K562 (cell line): ENCODE measurements around the gene MRPL55. TPM values are rescaled to one million over a fixed set of nuclear protein-coding genes. Genes with fewer than 3 reads are reported as not detected.

ENCODE experiments used
- BRD4 ChIP-seq: fragments of 200-600 bp; sonication (generic); IDR thresholded peaks from 2 replicates; pipeline ENCODE4 v1.6.1; 2017; ENCODE audit warnings: inconsistent platforms
- CBFA2T3 ChIP-seq: fragments of 450-650 bp; IDR thresholded peaks from 2 replicates; pipeline ENCODE4 v1.6.1; 2017
- CBX8 ChIP-seq: fragments of 200-600 bp; sonication (generic); IDR thresholded peaks from 2 replicates; pipeline ENCODE4 v1.6.1; 2012; ENCODE audit warnings: borderline replicate concordance, mixed run types, low read depth, mild to moderate bottlenecking, moderate library complexity, mixed read lengths, low read length, control low read depth, inconsistent platforms; ENCODE audit not compliant: poor library complexity, severe bottlenecking; ENCODE audit errors: extremely low read depth
- CREB1 ChIP-seq, 2 experiments: sonication (generic) in 1 of 2; formaldehyde crosslinking in 1 of 2; IDR thresholded peaks; 2 replicates each; pipeline versions ENCODE4 v1.6.1 to v1.8.0; 2012 to 2022; ENCODE audit warnings: inconsistent platforms in 1 of 2, mild to moderate bottlenecking in 1 of 2, missing genetic modification reagents in 1 of 2, moderate library complexity in 1 of 2
- ETV1 ChIP-seq: fragments of 450-650 bp; conservative IDR thresholded peaks from 2 replicates; pipeline ENCODE4 v1.6.1; 2016; ENCODE audit warnings: missing genetic modification characterization, control low read depth, low read depth, missing compliant biosample characterization
- ETV6 ChIP-seq, 3 experiments: fragments of 150-350 bp in 1 of 3; sonication (generic) in 1 of 3; formaldehyde crosslinking in 1 of 3; IDR thresholded peaks; 2 replicates each; pipeline versions ENCODE4 v1.6.1 to v1.8.0; 2014 to 2022; ENCODE audit warnings: borderline replicate concordance in 2 of 3, low read depth in 2 of 3, antibody characterized with exemption in 1 of 3, low read length in 1 of 3, mild to moderate bottlenecking in 1 of 3, missing genetic modification reagents in 1 of 3
- FIP1L1 ChIP-seq: fragments of 200-400 bp; formaldehyde crosslinking; IDR thresholded peaks from 2 replicates; pipeline ENCODE4 v1.6.1; 2018; ENCODE audit warnings: mild to moderate bottlenecking, low read depth, low read length; ENCODE audit not compliant: poor library complexity, severe bottlenecking
- FOXK2 ChIP-seq, 2 experiments: fragments of 450-650 bp; IDR thresholded peaks in 1 of 2; conservative IDR thresholded peaks in 1 of 2; 2 replicates each; pipeline ENCODE4 v1.6.1; 2016; ENCODE audit warnings: low read depth in 2 of 2, mild to moderate bottlenecking in 1 of 2
- HMG20B ChIP-seq: fragments of 250-450 bp; sonication (Bioruptor Pico); IDR thresholded peaks from 2 replicates; pipeline ENCODE4 v1.5.0; 2021; ENCODE audit warnings: mild to moderate bottlenecking
- LARP7 ChIP-seq: fragments of 450-650 bp; IDR thresholded peaks from 2 replicates; pipeline ENCODE4 v1.6.1; 2016
- MAFK ChIP-seq: IDR thresholded peaks from 2 replicates; pipeline ENCODE4 v1.6.1; 2011; ENCODE audit warnings: low read length, improper control_type of control experiment
- MTA3 ChIP-seq: fragments of 450-650 bp; formaldehyde crosslinking; IDR thresholded peaks from 2 replicates; pipeline ENCODE4 v1.6.1; 2017; ENCODE audit warnings: mild to moderate bottlenecking, borderline replicate concordance
- RUNX1 ChIP-seq: sonication (generic); IDR thresholded peaks from 2 replicates; pipeline ENCODE4 v1.6.1; 2016; ENCODE audit warnings: antibody characterized with exemption, low read depth
- SREBF2 ChIP-seq: sonication (generic); formaldehyde crosslinking; IDR thresholded peaks from 2 replicates; pipeline ENCODE4 v1.4.0; 2020; ENCODE audit warnings: mild to moderate bottlenecking, missing genetic modification reagents
- TAL1 ChIP-seq: fragments of 450-650 bp; IDR thresholded peaks from 2 replicates; pipeline ENCODE4 v1.6.1; 2016; ENCODE audit warnings: mild to moderate bottlenecking
- TEAD4 ChIP-seq, 2 experiments: sonication (generic) in 1 of 2; formaldehyde crosslinking in 1 of 2; IDR thresholded peaks; 2 replicates each; pipeline versions ENCODE4 v1.6.1 to v1.8.0; 2012 to 2022; ENCODE audit warnings: borderline replicate concordance in 1 of 2, inconsistent platforms in 1 of 2, low read length in 1 of 2, mild to moderate bottlenecking in 1 of 2, missing genetic modification reagents in 1 of 2
- ZNF165 ChIP-seq: fragments of 250-450 bp; sonication (Bioruptor Pico); IDR thresholded peaks from 2 replicates; pipeline ENCODE4 v1.4.0; 2020; ENCODE audit warnings: borderline replicate concordance
- ZNF717 ChIP-seq: fragments of 250-450 bp; sonication (Bioruptor Pico); IDR thresholded peaks from 2 replicates; pipeline ENCODE4 v1.5.0; 2021
- polyA plus RNA-seq, 8 experiments: library from polyadenylated mRNA; depleted of rRNA in 4 of 8; stranded (reverse) in 5 of 8; unstranded in 3 of 8; fragments of >200 nt; fragmentation: Nextera tagmentation in 2 of 8; fragmentation: Illumina TruSeq in 1 of 8; extraction: Ambion mirVana in 2 of 8; extraction: Trizol in 1 of 8; gene quantifications; 2 replicates each; pipeline versions ENCODE4 v1.2.1 to v1.2.3, GENCODE V29; 2011 to 2014; ENCODE audit warnings: inconsistent platforms in 1 of 8, missing spikeins in 1 of 8
- total RNA-seq, 7 experiments: library from RNA; depleted of rRNA in 6 of 7; stranded (reverse); fragments of >200 nt in 6 of 7; fragmentation: Illumina TruSeq in 2 of 7; extraction: Trizol in 2 of 7; gene quantifications; 2 replicates each; pipeline versions ENCODE4 v1.2.1 to v1.2.3, GENCODE V29; 2011 to 2021; ENCODE audit warnings: low replicate concordance in 1 of 7
- TF ChIP-seq, protein P1 (sequence below): fragments of 450-650 bp; formaldehyde crosslinking; IDR thresholded peaks from 2 replicates; pipeline ENCODE4 v1.4.0; 2020; ENCODE audit warnings: mild to moderate bottlenecking, moderate library complexity
- TF ChIP-seq, protein P2 (sequence below), 2 experiments: fragments of 450-650 bp in 1 of 2; sonication (generic) in 1 of 2; formaldehyde crosslinking in 1 of 2; IDR thresholded peaks in 1 of 2; conservative IDR thresholded peaks in 1 of 2; 2 replicates each; pipeline versions ENCODE4 v1.6.1 to v1.8.1; 2016 to 2023; ENCODE audit warnings: mild to moderate bottlenecking in 2 of 2, moderate library complexity in 2 of 2, inconsistent platforms in 1 of 2, missing genetic modification reagents in 1 of 2
- TF ChIP-seq, protein P3 (sequence below): fragments of 450-650 bp; IDR thresholded peaks from 2 replicates; pipeline ENCODE4 v1.6.1; 2016; ENCODE audit warnings: missing biosample characterization, missing genetic modification characterization
- TF ChIP-seq, protein P4 (sequence below): sonication (generic); formaldehyde crosslinking; IDR thresholded peaks from 2 replicates; pipeline ENCODE4 v1.8.0; 2022; ENCODE audit warnings: mild to moderate bottlenecking, missing genetic modification reagents

Gene MRPL55
- total and polyA plus RNA-seq, 9 of the 15 experiments (the other 6 are each of a cell fraction or from before 2014, with no cell fraction given), result 34.9 to 228 (median 81.0) TPM

DNA sequence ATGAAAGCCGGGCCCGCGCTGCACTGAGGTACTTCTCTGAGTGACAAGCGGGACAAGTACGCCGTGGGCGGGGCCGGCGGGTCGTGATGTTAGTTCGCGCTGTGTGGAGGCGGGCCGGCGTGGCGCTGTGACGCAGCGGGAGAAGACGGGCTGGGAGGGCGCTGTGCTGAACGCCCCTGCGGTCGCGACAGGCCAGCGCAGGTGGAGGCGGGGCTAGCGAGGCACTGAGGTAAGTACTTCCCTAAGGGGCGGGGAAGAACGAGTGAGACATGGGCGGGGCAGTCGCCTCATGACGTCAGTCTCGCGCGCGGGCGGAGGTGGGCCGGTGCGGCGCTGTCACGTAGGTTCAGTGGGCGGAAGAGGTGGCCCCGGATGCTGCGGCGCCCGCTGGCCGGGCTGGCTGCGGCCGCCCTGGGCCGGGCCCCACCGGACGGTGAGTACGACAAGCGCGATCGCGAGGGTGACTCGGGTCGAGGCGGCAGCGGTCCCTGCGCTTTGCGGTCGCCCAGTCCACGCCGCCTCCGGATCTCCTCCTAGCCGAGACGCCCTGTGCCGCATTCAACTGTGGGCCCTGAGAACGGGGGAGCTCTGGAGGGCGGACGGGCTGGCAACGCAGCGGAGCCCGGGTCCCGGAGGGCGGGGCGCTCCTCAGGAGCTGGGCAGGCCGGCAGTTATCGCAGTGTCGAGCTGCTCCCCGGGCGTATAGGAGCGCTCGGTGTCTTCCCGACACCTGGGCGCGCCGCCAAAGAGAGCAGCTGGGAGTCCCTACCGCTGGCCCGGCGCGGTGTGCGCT, 31.0 kb upstream of the MRPL55 start, which contains the start of gene GUK1 (continued):
- TF ChIP-seq, protein P1, sequence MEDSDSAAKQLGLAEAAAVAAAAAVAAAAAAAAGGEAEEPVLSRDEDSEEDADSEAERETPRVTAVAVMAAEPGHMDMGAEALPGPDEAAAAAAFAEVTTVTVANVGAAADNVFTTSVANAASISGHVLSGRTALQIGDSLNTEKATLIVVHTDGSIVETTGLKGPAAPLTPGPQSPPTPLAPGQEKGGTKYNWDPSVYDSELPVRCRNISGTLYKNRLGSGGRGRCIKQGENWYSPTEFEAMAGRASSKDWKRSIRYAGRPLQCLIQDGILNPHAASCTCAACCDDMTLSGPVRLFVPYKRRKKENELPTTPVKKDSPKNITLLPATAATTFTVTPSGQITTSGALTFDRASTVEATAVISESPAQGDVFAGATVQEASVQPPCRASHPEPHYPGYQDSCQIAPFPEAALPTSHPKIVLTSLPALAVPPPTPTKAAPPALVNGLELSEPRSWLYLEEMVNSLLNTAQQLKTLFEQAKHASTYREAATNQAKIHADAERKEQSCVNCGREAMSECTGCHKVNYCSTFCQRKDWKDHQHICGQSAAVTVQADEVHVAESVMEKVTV, result no peak
- TF ChIP-seq FOXK2 (conservative IDR thresholded peaks at IDR 0.05 in 1 of 2, IDR thresholded peaks at IDR 0.05 in 1 of 2; ENCODE audit: low read depth in 2 of 2) (peak; percentile 78 to 79; a peak in 2 of 4 replicates), FIP1L1 (peak; percentile 34), ETV1 (tag) (peak; percentile 51), CBFA2T3 (peak; percentile 31; the same call in 1 of the 2 replicates), BRD4 (peak; percentile 25; the same call in 1 of the 2 replicates), ZNF717 (CRISPR knock-in tag) (0 out of 2 replicates have a peak, but pooled peaks have one; percentile 49), CREB1 (IDR thresholded peaks at IDR 0.05) (peak; percentile 98), CREB1 (CRISPR knock-in tag; IDR thresholded peaks at IDR 0.05) (peak; percentile 98), ETV6 (IDR thresholded peaks at IDR 0.05; ENCODE audit: borderline replicate concordance in 1 of 2, low read depth in 2 of 2, low read length in 1 of 2) (no peak), ETV6 (CRISPR knock-in tag; IDR thresholded peaks at IDR 0.05; ENCODE audit: borderline replicate concordance) (peak; percentile 86), MAFK (no peak), RUNX1 (peak; percentile 33; the same call in 1 of the 2 replicates), SREBF2 (CRISPR knock-in tag) (no peak), LARP7 (no peak), MTA3 (peak; percentile 98), TEAD4 (IDR thresholded peaks at IDR 0.05; ENCODE audit: low read length) (0 out of 2 replicates have a peak, but pooled peaks have one; percentile 8), TEAD4 (CRISPR knock-in tag; IDR thresholded peaks at IDR 0.05; ENCODE audit: borderline replicate concordance) (no peak), ZNF165 (CRISPR knock-in tag) (no peak), HMG20B (no peak; the same call in 1 of the 2 replicates), TAL1 (no peak), CBX8 (no peak)
- TF ChIP-seq, protein P2, sequence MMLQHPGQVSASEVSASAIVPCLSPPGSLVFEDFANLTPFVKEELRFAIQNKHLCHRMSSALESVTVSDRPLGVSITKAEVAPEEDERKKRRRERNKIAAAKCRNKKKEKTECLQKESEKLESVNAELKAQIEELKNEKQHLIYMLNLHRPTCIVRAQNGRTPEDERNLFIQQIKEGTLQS (IDR thresholded peaks at IDR 0.05), result peak; percentile 86
- TF ChIP-seq, protein P2 (CRISPR knock-in tag; conservative IDR thresholded peaks at IDR 0.05), result no peak
- TF ChIP-seq, protein P3, sequence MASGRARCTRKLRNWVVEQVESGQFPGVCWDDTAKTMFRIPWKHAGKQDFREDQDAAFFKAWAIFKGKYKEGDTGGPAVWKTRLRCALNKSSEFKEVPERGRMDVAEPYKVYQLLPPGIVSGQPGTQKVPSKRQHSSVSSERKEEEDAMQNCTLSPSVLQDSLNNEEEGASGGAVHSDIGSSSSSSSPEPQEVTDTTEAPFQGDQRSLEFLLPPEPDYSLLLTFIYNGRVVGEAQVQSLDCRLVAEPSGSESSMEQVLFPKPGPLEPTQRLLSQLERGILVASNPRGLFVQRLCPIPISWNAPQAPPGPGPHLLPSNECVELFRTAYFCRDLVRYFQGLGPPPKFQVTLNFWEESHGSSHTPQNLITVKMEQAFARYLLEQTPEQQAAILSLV (tag), result no peak
- TF ChIP-seq, protein P4, sequence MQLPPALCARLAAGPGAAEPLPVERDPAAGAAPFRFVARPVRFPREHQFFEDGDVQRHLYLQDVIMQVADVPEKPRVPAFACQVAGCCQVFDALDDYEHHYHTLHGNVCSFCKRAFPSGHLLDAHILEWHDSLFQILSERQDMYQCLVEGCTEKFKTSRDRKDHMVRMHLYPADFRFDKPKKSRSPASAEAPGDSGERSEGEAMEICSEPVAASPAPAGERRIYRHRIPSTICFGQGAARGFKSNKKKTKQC (CRISPR knock-in tag), result peak; percentile 81
